CD4-positive, alpha-beta T cell treated with Interleukin-6 for 4 hours (primary cell): ENCODE results near the gene DCC.

ENCODE experiments used
- DNase-seq: peaks from one replicate; pipeline ENCODE4 v3.0.0-alpha.2; 2020; ENCODE audit warnings: mixed read lengths

The DCC gene

DNA sequence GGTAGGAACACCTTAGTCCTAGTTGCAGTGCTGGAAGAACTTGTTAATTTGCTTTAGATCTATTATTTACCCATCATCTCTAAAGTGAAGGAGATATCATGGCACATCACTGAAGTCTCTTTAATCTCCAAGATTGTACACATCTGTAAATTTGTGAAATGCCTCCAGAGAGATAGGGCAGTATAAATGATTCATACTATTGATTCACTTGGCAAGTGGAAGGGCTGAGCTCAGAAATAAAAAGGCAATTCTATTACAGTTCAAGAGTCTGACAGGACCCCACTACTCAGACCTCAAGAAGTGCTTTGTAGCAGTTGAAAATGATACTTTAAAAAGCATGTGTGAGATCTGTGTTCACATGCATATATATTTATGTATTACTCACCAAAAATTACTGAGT lies 489.3 kb downstream of the DCC start:
- no peak for DNase-seq

DNA sequence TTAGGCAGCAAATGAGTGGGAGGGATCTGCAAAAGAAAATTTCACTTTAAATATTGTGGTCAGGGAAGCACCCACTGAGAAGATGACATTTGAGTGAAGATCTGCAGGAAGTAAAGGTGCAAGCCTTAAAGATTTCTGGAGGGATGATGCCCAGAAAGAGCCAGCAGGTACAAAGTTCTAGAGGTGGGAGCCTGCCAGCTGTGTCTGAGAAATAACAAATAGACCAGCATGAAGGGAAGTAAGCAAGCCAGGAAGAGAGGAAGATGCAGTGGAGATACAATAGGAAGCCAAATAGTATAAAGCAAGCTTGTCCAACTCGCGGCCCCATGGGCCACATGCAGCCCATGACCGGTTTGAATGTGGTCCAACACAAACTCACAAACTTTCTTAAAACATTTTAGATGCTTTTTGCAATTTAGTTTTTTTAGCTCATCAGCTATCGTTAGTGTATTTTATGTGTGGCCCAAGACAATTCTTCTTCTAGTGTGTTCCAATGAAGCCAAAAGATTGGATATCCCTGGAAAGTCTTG lies 489.9 kb downstream of the DCC start:
- no peak for DNase-seq

DNA sequence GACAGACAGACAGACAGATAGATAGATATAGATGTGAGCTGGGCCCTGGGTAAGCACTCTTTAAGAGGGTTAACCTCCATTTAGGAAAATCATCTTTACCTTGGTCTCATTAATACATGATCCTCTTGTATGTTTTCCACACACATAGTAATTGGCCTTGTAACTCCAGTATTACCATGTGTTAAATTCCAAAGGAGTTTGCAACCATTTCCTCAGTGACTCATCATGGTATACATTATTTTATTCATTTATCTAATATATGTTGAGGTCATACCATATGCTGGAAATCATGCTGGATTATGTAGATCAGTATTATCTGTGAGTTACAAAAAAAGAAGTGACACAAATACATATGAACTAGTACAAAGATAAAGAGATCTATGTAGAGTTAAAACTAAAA lies 504.3 kb downstream of the DCC start:
- DNase-seq = no peak

DNA sequence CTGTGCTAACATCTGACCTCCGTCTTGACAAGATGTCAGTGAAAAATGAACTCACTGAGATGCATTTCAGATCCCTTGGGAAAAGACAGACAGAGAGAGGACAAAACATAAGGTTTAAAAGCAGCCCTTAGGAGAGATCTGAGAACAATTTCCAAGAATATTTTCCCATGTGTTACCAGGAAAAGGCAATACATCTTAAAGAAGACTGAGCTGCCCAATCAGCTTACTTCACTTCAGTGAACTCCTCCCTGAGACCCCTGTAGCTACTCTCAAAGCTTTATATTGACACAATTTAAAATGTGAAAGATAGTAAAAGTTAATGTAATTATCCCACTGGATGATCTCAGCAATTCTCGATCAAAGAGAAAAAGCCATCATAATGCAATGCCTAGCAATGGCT lies 505.0 kb downstream of the DCC start:
- DNase-seq = no peak

DNA sequence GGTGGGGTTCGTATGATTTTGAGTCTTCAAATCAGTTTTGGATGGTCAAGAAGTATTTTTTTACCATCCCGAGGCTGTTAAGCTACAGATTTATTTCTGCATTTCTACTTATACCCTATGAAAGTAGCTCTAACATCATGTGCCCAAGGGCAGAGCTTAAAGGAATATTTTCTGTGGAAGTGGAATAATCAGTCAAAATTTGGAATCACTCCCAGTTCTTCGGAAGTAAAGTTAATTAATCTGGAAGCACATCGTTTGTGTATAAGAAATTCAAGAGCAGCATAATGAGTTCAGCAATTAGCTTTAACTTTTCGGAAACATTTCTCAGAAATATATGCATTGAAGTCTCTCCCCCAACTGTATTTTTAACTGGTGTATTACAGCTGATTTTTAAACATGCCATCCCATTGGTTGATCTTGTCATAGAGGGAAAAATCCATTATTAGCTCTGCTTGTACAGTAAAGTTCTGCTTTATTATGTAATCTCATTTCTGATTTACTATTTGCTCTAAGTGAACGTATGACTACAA lies 510.1 kb downstream of the DCC start:
- DNase-seq = no peak

DNA sequence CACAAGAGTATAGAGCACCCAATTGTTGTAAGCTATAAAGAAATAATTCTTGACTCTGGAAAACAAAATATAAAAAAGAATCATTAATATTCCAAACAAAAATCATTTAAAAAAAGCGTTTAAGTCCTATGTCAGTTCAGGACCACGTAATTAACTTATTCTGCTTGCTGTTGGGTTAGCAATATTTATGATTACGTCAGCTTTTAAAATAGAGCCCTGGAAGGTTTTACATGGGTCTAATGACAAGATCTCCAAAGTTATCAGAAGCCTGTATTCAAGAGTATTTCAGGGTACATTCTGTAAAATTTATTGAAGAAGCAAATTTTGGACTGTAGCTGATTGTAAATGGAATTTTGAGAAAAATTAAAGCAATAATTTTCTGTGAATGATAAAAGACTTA lies 521.6 kb downstream of the DCC start:
- DNase-seq = no peak

DNA sequence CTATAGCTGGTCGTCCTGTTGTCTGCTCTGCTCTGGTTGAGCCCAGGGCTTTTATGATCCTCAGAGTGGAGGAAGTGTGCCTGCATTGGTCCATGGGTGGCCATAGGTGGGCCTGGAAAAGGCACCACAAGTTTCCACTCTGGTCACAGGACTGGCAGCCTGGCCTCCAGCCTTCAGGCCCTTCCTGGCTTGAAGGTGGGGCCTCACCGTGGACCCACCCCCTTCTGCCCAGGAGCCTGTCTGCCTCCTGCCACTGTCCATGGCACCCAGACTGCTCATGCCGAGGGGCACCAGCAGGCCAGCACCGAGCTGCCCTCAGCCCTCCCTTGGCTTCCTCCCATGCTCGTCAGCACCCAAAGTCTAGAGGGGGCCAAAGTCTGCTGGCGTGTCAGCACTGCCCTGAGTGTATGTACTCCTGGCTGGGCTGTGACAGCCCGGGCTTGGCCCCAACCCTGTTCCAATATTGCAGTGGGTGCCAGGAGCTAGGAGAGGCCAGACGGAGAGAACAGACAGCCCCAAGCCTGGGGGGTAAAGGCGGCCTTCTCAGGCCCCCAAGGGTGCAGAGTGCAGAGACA lies 529.4 kb downstream of the DCC start:
- DNase-seq = no peak

DNA sequence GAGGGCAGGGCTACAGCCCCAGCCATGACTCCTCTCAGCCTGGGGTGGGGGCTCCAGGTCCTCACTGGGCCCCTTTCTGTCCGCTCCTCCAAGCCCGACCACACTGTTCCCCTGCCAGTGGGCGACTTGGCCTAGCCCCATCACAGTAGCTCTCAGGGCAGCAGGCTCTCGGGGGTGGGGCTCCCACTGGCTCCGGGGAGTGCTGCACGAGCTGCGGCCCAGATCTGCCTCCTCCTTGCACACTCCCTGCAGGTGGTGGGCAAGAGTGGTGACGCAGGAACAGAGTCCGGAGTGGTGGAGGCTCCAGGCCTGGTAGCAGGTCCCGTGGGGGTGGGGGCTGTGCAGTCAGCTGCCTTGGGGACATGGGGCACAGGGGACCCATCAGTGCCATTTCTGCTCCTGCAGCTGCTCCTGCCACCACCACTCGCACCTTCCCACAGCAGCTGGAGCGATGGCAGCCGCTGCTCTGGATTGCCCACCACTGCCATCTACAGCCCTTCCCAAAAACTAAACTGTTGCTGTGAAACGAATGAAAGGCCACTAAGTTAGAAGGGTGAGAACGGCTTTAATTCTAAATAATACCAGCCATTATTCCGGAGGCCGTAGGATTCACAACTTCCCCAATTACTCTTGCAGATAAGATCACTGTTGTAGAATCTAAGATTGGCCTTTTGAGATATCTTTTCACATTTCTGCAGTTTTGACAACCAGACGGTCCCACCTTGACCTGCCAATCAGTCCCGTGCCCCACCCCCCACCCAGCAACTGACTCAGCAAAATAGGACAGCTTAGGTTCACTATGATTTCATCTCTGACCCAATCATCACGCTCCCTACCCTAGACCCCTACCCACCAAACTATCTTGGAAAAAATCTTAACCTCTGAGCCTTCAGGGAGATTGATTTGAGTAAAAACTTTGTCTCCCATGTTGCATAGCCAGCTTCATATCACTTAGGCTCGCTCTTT lies 530.2 kb downstream of the DCC start:
- no peak for DNase-seq

DNA sequence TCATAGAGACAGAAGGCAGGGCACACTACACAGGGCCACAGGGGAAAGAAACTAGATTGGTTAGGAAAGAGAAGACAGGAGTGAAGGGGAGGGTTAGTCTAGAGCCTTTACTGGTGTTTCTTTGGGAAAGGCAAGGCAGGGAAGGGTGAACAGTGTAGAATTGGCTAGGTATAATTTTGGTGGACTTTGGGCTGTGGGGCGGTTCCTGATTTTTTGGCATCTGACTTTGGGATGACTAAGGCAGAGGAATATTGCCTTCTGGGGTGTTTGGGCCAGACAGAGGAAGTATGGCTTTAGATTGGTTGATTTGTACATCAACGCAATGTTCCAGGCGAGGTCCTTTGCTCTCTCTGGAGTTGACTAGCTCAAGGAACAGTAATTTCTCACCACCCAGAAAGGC lies 534.8 kb downstream of the DCC start:
- DNase-seq = no peak

DNA sequence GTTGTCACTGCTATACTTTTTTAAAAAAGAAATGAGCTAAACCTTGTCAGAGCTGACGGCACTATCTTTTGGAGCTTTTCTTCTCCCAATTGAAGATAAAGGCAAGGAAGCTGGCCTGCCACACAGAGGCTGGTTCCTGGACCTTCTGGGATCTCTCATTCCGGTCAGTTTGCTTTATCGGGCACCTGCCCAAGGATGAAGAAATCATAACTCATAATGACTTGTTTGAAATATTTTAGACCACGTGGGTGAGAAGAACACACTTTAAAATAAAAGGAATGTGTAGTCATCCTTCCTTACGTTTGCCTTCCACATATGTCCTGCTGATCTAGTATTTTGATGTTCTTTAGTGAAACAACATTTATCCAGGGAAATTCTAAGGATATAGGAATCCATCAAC lies 535.7 kb downstream of the DCC start:
- no peak for DNase-seq

DNA sequence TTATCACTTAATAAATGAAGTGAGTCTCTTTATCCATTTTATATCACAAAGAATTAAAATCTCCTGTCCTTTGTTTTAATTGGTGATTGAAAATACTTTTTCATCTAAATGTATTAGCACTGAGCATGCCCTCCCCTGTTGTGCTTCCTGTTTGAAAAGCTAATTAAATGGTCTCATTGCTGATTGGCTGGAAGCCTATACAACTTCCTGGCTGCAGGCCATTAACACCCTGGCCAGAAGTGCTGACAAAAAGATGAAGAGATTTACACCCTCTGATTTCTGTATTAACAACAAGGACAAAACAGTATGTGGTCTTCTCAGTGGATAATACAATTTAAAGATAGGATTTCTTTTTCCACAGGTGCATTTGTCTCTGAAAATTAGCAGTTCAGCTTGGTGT lies 548.0 kb downstream of the DCC start:
- DNase-seq = no peak

DNA sequence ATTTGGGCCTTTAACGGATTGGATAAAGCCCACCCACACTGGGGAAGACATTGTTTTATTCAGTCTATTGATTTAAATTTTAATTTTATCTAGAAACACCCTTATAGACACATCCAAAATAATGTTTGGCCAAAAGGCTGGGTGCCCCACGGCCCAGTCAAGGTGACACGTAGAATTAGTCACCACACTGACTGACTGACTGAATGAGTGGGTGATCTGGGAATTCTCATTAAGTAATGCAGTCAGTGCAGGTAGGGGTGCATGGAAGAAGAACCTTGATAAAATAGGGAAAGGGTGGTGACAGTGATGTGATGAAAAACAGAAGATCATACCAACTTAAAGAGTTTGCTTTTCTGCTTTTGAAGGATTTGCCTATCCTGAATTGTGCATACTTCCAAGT lies 554.8 kb downstream of the DCC start:
- DNase-seq = no peak

DNA sequence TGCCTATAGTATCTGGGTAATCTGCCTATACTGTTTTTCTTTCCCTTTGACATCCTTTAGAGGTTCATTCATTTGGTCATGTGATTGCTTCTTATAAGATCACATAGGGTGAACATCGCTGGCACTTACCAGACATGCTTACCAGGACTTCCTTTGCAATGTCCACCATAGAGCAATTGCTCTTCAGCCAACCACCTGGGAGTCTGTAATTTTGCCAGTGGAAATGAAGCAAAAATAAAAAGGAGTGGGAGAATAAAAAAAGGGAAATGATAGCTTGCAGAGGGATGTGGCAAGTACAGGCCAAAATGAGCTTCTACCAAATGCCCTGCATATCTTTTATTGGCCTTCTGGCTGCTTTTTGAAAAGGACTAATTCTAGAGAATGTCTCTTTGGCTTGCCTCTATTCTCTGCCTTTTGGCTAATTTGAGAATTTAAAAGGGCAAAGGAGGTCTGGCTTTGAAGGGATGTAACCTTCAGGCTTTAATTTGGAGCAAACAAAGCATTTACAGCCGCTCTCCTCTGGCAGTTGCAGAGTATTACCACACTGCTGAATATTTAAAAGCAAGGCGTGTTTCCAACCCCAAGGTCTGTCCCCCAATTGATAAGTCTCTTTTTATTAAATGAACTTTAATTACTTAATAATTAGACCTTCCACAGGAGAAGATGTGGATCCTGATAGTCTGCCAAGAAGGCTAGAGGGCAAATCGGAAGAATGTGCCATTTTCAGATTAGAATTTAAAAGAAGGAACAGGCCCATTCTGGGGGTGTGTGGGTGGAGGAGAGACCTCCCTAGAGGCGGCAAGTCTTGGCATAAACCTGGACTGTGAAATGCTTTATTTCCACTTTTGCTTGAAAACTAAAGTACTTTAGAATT lies 557.9 kb downstream of the DCC start:
- no peak for DNase-seq

DNA sequence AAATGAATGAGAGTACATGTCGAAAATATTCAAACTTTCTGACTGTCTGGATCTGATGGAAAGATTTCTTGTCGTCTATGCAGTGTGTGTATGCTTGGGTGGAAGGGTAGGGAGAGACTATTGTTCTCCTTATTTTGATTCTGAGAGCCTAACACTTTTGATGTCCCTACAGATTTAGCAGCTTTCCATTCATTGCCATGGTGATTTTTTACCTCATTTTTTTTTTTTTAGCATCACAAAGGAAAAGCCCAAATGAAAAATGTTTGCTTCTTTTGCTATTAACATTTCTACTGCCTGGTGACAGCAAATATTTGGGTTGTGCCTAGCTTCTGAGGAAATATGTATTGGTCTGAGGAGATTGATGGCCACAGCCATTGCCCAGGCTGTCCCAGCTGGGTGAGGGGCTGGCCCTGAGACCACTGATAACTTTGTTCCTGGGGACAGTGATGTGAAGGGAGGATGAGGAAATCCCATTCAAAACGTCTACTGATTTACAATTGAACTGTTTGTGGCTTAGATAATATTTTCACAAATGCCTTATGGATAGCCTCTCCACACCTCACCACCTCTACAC lies 558.6 kb downstream of the DCC start:
- DNase-seq = no peak

DNA sequence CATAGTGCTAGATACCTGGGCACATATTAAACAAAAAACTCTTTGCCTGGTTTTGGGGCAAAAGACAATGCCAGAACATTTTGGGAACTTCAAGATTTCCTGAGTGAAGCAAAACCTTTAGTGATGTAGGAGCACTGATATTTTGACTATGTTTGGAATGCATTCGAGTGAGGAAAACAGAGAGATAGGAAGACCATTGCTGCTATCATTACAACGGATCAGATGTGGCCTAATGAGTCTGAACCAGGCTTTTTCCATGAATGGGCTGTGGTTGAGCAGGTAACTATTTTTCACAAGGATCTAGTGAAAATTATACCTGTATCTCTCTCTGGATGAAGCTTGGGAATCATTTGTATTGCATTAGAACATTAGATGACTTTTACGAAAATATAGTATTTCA lies 562.2 kb downstream of the DCC start:
- no peak for DNase-seq

DNA sequence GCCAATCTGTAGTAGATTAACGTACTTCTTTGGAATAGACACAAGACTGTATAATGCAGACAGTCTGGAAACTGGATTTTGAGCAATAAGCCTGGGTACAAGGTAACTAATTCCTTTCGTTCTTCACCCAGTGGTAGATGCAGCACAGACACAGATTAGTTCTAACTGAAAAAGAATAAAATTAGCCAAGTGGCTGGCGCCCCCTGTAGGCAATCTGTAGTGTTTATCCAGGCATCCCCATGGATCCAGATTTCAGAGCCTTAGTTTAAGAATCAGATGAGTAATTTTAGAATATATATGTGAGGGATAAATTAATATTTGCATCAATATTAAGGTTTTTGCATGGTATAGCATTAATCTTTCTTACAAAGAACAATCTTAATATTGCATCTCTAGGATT lies 563.9 kb downstream of the DCC start:
- DNase-seq = no peak

DNA sequence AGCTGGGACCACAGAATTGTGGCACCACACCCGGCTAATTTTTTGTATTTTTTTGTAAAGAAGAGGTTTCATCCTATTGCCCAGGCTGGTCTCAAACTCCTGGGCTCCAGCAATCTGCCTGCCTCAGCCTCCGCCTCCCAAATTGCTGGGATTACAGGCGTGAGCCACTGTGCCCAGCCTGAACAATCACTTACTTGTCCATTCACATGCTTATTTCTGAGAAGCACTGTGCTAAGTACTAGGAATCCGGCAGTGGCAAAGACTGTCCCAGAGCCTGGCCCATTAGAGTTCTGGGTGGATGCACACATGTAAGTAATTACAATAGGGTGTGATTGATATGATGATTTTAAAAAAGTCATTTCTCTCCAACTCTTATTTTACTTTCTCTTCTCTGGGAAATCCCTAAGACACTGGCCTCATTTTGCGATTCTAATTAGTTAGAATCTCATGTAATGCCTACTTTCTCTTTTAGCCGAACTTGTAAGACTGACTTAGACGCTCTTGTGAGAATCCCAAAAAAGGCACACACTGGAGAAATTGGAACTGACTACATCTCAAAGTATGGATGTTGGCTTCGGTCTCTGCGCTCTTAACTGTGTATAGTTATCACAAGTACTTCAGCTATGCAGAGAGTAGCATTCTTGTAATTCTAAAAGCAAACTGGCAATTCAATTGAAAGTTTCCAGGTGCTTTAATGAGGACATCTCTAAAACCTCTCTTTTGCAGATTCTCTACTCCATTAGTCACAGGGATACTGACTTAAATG lies 567.7 kb downstream of the DCC start:
- DNase-seq = no peak

DNA sequence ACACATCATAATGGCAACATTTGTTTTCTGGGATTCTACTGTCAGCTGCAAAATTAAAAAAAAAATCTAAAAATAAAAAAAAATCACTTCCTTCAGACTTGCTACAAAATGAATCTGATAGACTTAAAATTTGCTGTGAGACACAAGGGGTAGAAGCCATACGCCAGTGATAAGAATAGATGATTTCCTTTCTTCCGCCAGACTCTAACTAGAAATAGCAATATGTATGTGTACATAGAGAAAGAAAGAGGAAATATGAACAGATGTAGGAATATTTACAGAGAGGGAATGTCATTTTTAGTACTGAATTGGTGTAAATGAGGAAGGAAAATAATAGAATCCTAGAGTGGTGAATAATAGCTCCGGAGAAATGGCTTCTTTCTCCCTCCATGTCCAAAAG lies 574.2 kb downstream of the DCC start:
- no peak for DNase-seq

DNA sequence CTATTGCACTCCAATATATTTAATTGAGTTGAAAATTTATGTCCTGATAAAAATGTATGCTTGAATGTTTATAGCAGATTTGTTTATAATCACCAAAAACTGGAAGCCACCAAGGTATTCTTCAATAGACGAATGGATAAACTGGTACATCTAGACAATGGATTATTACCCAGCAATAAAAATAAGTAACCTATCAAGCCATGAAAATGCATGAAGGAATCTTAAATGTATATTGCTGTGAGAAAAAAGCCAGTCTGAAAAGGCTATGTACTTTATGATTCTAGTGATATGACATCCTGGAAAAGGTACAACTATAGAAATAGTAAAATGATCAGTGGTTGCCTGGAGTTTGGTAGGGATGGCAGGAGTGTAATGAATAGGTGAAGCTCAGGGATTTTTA lies 580.7 kb downstream of the DCC start:
- DNase-seq = no peak

DNA sequence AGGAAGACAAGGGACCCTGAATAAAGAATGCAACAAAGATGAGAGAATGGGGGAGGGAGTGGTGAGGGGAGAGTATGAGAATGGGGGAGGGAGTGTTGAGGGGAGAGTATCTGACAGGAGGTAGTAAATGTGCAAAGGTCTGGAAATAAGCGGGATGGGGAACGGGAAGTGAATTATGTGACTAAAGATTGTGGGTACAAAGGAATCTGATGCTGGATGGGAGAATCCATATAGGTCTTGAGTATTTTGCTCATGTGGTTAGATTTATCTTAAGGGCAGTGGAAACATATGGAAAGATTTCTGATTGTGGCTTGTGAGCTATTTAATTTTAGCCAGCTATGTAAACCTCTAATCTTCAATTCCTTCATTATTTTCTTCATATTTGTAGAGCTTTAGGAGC lies 593.4 kb downstream of the DCC start:
- no peak for DNase-seq

DNA sequence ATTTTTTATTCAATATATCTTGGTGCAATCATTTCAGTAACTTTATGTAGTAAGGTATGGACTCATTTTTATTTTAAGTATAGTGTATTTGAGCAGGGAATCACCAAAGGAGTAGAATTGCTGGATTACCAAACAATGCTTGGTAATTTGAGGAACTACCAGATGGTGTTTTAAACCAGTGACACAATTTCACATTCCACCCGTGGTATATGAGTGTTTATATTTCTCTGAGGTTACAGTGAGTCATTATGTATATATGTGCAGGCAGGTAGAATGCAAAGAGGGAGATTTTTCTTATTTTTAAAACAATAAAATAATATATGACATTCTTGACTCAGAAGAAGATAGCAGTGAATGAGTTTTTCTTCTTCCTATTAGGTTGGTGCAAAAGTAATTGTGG lies 596.9 kb downstream of the DCC start:
- no peak for DNase-seq

DNA sequence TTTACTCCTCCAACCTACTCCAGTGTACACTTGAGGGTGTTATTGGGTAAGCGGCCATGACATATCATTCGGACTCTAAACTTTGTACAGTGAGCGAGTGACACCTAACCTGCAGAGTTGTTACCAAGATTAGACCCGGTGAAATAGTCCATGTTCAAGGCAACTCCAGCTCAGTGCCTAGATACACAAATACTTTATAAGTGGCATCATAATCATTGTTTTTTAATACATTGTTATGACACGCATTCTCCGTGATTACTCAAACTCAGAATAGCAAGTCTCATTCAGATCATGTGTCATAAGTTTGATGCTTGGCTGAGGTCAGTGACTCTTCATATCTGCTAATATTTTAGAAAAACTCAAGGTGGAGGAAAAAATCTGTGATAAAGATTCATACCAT lies 597.8 kb downstream of the DCC start:
- no peak for DNase-seq
